GM12891 (cell line): ENCODE results near the gene RPL10. TPM values are rescaled to one million over a fixed set of nuclear protein-coding genes. Genes with fewer than 3 reads are reported as not detected.
A peak's percentile ranks its signal among the peaks of the same experiment; 100 is the strongest.

Source experiments
- DNase-seq: peaks from one replicate; pipeline ENCODE4 v3.0.0; 2011; ENCODE audit warnings: low spot score; ENCODE audit not compliant: insufficient read length
- FAIRE-seq: peaks from 2 replicates; lab custom pipeline; 2011; peaks lifted over from hg19 to GRCh38; lab: Jason Lieb, UNC
- PAX5 ChIP-seq: IDR thresholded peaks from 2 replicates; pipeline ENCODE4 v1.6.1; 2011; ENCODE audit warnings: low read length, moderate library complexity, mild to moderate bottlenecking; ENCODE audit not compliant: insufficient read depth, severe bottlenecking
- POLR2A ChIP-seq: IDR thresholded peaks from 2 replicates; pipeline ENCODE4 v1.6.1; 2011; ENCODE audit warnings: low read depth, low read length, control low read depth
- POLR2AphosphoS5 ChIP-seq: IDR thresholded peaks from 2 replicates; pipeline ENCODE4 v1.6.1; 2011; ENCODE audit warnings: low read depth, low read length, control low read depth
- POU2F2 ChIP-seq: IDR thresholded peaks from 2 replicates; pipeline ENCODE4 v1.6.1; 2011; ENCODE audit warnings: low read depth, mild to moderate bottlenecking, control low read depth, low read length, moderate library complexity
- SPI1 ChIP-seq: IDR thresholded peaks from 2 replicates; pipeline ENCODE4 v1.6.1; 2011; ENCODE audit warnings: low read depth, low read length, control low read depth
- TAF1 ChIP-seq: IDR thresholded peaks from 2 replicates; pipeline ENCODE4 v1.6.1; 2011; ENCODE audit warnings: low read depth, low read length, control low read depth
- polyA plus RNA-seq: library from polyadenylated mRNA; unstranded; fragments of >200 nt; gene quantifications from one replicate; pipeline ENCODE4 v1.2.1, GENCODE V29; 2012; ENCODE audit warnings: low read depth, missing spikeins, inconsistent platforms; ENCODE audit not compliant: missing spikeins

Gene RPL10
- 5,072 TPM for polyA plus RNA-seq

GRCh38 chrX:154397888-154398667 is at the start of gene RPL10:
TSS of gene RPL10 (plus strand) at chrX:154398377. CDS start at chrX:154398520, 143 bp downstream.
- peak; percentile 80 for DNase-seq
- FAIRE-seq, result peak; percentile 99

DNA sequence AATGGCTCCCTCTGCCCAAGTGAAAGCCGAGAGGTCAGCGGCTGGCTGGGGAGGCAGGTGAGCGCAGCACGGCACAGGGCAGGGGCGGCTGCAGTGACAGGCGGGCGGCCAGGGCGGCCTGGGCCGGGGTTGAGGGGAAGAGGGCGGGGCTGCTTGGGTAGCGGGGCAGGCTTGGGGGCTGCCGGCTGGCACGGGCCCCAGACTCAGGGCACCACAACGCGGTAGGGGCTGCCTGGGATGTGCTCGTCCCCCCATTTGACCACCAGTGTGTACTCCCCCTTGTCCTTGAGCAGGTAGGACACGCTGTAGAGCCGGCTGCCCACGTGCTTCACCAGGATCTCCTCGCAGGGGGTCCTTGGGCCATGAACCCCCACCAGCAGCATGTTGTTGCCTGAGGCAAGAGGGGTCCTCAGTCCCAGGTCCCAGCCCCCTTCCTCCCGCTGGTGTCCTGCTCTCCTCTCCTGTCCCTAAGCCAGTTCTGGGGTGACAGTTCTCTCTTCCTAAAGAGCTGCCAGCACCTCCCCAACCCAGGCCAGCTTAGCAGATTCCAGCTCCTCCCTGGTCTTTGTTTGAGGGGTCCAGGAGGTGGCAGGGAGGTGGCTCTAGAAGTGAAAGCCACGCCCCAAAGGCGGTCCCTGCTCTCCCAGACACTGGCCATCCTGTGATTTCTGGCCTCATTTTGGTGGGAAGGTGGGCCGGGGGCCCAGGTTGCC is 49.4 kb upstream of the RPL10 start:
- DNase-seq (no peak), FAIRE-seq (peak; percentile 58)
- no peak for TF ChIP-seq SPI1
- TF ChIP-seq PAX5, result no peak
- no peak for TF ChIP-seq TAF1
- TF ChIP-seq POLR2AphosphoS5, result no peak
- TF ChIP-seq POU2F2, result no peak
- TF ChIP-seq POLR2A, result no peak

More at GRCh38 chrX:154397888-154398667, at the start of gene RPL10:
- peak; percentile 99 for TF ChIP-seq TAF1
- peak; percentile 96 for TF ChIP-seq POU2F2
- TF ChIP-seq SPI1, result no peak
- TF ChIP-seq POLR2AphosphoS5, result peak; percentile 100
- TF ChIP-seq POLR2A, result peak; percentile 100
- TF ChIP-seq PAX5, result no peak

GRCh38 chrX:154349359-154349935 is 48.7 kb upstream of the RPL10 start:
- TF ChIP-seq PAX5 (no peak), POLR2A (no peak), POLR2AphosphoS5 (no peak), TAF1 (no peak), POU2F2 (no peak)
- DNase-seq, result no peak
- FAIRE-seq, result no peak

DNA sequence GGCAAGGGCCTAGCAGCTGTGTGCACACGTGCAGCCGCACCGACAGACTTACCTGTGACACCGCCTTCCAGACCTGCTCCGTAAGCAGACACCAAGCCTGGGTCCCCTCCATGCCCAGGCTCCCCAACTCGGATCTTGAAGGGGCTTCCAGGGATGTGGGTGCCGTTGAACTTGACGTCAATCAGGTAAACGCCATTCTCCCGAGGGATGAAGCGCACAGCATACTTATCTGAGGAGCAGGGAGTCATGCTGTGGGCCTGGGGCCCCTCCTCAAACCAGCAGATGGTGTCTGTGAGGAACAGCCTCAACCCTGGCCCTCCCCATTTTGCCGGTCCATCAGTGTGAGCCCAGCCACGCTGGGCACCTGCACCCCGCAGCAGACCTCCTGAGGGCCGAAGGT is 48.2 kb upstream of the RPL10 start:
- DNase-seq, result no peak
- FAIRE-seq, result no peak
- TF ChIP-seq PAX5, result no peak
- no peak for TF ChIP-seq POLR2AphosphoS5
- no peak for TF ChIP-seq POLR2A
- no peak for TF ChIP-seq TAF1
- no peak for TF ChIP-seq POU2F2
- no peak for TF ChIP-seq SPI1

- DNase-seq, result no peak
- FAIRE-seq, result no peak
- TF ChIP-seq PAX5 (no peak), POU2F2 (no peak), POLR2A (no peak), SPI1 (no peak), TAF1 (no peak), POLR2AphosphoS5 (no peak)
These were observed 47.6 kb upstream of the RPL10 start for GRCh38 chrX:154350429-154351182.

DNA sequence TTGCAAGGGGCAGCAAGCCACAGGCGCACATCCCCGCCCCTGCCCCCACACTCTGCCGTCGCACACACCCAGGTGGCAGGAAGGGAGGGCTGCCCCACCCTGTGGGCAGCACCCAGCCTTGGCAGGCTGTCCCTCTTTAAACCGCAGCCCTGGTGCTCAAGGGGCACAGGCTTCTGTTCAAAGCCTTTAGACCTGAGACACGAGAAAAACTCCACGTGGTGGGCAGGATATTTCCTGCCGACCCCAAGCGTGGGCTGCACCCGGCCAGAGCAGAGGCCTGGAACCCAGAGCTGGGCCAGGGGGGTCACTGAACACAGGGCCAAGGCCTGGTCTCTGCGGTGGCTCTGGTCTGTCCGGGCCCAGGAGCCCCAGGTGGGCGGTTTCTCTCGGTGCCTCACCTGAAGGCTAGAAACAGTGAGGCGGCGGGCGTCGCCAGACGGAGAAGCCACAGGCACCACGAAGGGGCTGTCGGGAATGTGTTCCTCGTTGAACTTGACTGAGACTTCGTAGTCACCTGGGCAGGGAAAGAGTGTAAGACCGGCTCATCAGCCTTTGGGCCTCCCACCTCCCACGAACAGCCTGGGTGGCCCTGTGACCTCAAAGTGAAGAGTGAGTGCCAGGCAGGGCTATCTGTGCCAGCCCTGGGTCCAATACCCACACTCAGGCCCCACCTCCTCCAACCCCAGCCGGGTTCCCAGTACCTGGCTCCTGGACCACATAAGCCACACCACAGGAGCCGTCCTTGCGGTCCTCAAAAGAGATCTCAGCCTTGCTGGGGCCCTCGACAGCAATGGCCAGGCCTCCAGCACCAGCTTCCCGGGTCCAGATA is 46.8 kb upstream of the RPL10 start:
- DNase-seq (no peak), FAIRE-seq (peak; percentile 66)
- TF ChIP-seq TAF1 (no peak), POLR2A (no peak), SPI1 (no peak), POLR2AphosphoS5 (no peak), PAX5 (no peak), POU2F2 (no peak)

DNA sequence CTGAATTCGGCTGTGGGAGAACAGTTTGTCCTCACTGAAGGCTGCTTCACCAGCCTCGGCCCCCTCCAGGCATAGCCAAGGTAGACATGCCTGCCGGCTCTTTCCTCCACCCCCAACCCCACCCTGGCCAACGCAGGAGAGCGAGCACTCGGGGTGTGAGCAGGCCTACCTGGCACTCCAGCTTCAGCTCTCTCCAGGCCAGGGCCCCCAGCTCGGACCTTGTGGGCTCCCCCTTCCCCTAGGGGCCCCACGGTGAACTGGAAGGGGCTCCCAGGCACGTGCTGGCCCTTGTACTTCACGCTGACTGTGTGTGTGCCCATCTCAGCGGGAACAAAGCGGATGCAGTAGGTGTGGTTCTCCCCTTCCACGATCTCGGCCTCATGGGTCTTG is 46.2 kb upstream of the RPL10 start:
- TF ChIP-seq PAX5 (no peak), POLR2AphosphoS5 (no peak), TAF1 (no peak), SPI1 (no peak), POU2F2 (no peak), POLR2A (no peak)
- no peak for DNase-seq
- FAIRE-seq, result no peak

GRCh38 chrX:154352466-154352865 is 45.7 kb upstream of the RPL10 start:
- no peak for DNase-seq
- FAIRE-seq, result no peak
- TF ChIP-seq POLR2AphosphoS5, result no peak
- TF ChIP-seq TAF1, result no peak
- TF ChIP-seq POU2F2, result no peak
- TF ChIP-seq SPI1, result no peak
- no peak for TF ChIP-seq POLR2A
- TF ChIP-seq PAX5, result no peak
